K562 (cell line): ENCODE measurements around the gene SOX15. TPM values are rescaled to one million over a fixed set of nuclear protein-coding genes. Genes with fewer than 3 reads are reported as not detected.

ENCODE experiments used
- ERF ChIP-seq: fragments of 450-650 bp; formaldehyde crosslinking; IDR thresholded peaks from 2 replicates; pipeline ENCODE4 v1.4.0; 2020; ENCODE audit warnings: mild to moderate bottlenecking, mixed read lengths
- EZH2 ChIP-seq: IDR thresholded peaks from 2 replicates; pipeline ENCODE4 v1.6.1; 2012; ENCODE audit warnings: low read depth, mild to moderate bottlenecking, inconsistent platforms, low read length, borderline replicate concordance
- KAT7 ChIP-seq: sonication (generic); formaldehyde crosslinking; IDR thresholded peaks from 2 replicates; pipeline ENCODE4 v1.8.0; 2022; ENCODE audit warnings: missing genetic modification reagents, mild to moderate bottlenecking, borderline replicate concordance
- KAT8 ChIP-seq: fragments of 450-650 bp; IDR thresholded peaks from 2 replicates; pipeline ENCODE4 v1.6.1; 2016; ENCODE audit warnings: low read depth, mild to moderate bottlenecking
- LCOR ChIP-seq: sonication (generic); formaldehyde crosslinking; IDR thresholded peaks from 2 replicates; pipeline ENCODE4 v1.8.0; 2022; ENCODE audit warnings: mild to moderate bottlenecking, missing genetic modification reagents
- NR2C2 ChIP-seq, 2 experiments: fragments of 200-800 bp in 1 of 2; sonication (Bioruptor generic) in 1 of 2; sonication (generic) in 1 of 2; formaldehyde crosslinking in 1 of 2; IDR thresholded peaks; 2 replicates each; pipeline versions ENCODE4 v1.6.1 to v1.8.0; 2016 to 2022; ENCODE audit warnings: mild to moderate bottlenecking in 1 of 2, missing compliant biosample characterization in 1 of 2, missing genetic modification characterization in 1 of 2, missing genetic modification reagents in 1 of 2
- PHTF2 ChIP-seq: fragments of 250-450 bp; sonication (Bioruptor Pico); IDR thresholded peaks from 2 replicates; pipeline ENCODE4 v1.5.0; 2021; ENCODE audit warnings: mild to moderate bottlenecking
- RAD21 ChIP-seq, 2 experiments: fragments of 250-450 bp in 1 of 2; fragments of 450-650 bp in 1 of 2; sonication (Bioruptor Pico) in 1 of 2; formaldehyde crosslinking in 1 of 2; IDR thresholded peaks in 1 of 2; conservative IDR thresholded peaks in 1 of 2; 2 replicates each; pipeline versions ENCODE4 v1.4.0 to v1.8.0; 2020 to 2022; ENCODE audit warnings: mild to moderate bottlenecking in 2 of 2, moderate library complexity in 1 of 2
- SIX5 ChIP-seq, 2 experiments: IDR thresholded peaks; 2 replicates each; pipeline ENCODE4 v1.6.1; 2011; ENCODE audit warnings: low read length in 2 of 2, borderline replicate concordance in 1 of 2, low read depth in 1 of 2, mild to moderate bottlenecking in 1 of 2, moderate library complexity in 1 of 2; ENCODE audit not compliant: insufficient read depth in 1 of 2
- ZSCAN32 ChIP-seq: fragments of 450-650 bp; formaldehyde crosslinking; IDR thresholded peaks from 2 replicates; pipeline ENCODE4 v1.4.0; 2020; ENCODE audit warnings: mild to moderate bottlenecking, moderate library complexity
- polyA plus RNA-seq, 8 experiments: library from polyadenylated mRNA; depleted of rRNA in 4 of 8; stranded (reverse) in 5 of 8; unstranded in 3 of 8; fragments of >200 nt; fragmentation: Nextera tagmentation in 2 of 8; fragmentation: Illumina TruSeq in 1 of 8; extraction: Ambion mirVana in 2 of 8; extraction: Trizol in 1 of 8; gene quantifications; 2 replicates each; pipeline versions ENCODE4 v1.2.1 to v1.2.3, GENCODE V29; 2011 to 2014; ENCODE audit warnings: inconsistent platforms in 1 of 8, missing spikeins in 1 of 8
- total RNA-seq, 7 experiments: library from RNA; depleted of rRNA in 6 of 7; stranded (reverse); fragments of >200 nt in 6 of 7; fragmentation: Illumina TruSeq in 2 of 7; extraction: Trizol in 2 of 7; gene quantifications; 2 replicates each; pipeline versions ENCODE4 v1.2.1 to v1.2.3, GENCODE V29; 2011 to 2021; ENCODE audit warnings: low replicate concordance in 1 of 7
- TF ChIP-seq, protein P1 (sequence below): fragments of 200-600 bp; sonication (generic); IDR thresholded peaks from one replicate; pipeline ENCODE4 v1.6.1; 2012; ENCODE audit warnings: mild to moderate bottlenecking, low read depth, low read length, inconsistent platforms
- TF ChIP-seq, protein P2 (sequence below), 3 experiments: fragments of 200-800 bp in 1 of 3; sonication (Bioruptor generic) in 1 of 3; sonication (generic) in 1 of 3; formaldehyde crosslinking in 1 of 3; IDR thresholded peaks; 2 replicates each; pipeline versions ENCODE4 v1.6.1 to v1.8.0; 2016 to 2022; ENCODE audit warnings: mild to moderate bottlenecking in 2 of 3, missing compliant biosample characterization in 2 of 3, missing genetic modification characterization in 2 of 3, missing genetic modification reagents in 1 of 3

SOX15 gene
- total and polyA plus RNA-seq, 9 of the 15 experiments (the other 6 are each of a cell fraction or from before 2014, with no cell fraction given): 0.07 to 0.33 (median 0.19) TPM; not detected in 5

DNA sequence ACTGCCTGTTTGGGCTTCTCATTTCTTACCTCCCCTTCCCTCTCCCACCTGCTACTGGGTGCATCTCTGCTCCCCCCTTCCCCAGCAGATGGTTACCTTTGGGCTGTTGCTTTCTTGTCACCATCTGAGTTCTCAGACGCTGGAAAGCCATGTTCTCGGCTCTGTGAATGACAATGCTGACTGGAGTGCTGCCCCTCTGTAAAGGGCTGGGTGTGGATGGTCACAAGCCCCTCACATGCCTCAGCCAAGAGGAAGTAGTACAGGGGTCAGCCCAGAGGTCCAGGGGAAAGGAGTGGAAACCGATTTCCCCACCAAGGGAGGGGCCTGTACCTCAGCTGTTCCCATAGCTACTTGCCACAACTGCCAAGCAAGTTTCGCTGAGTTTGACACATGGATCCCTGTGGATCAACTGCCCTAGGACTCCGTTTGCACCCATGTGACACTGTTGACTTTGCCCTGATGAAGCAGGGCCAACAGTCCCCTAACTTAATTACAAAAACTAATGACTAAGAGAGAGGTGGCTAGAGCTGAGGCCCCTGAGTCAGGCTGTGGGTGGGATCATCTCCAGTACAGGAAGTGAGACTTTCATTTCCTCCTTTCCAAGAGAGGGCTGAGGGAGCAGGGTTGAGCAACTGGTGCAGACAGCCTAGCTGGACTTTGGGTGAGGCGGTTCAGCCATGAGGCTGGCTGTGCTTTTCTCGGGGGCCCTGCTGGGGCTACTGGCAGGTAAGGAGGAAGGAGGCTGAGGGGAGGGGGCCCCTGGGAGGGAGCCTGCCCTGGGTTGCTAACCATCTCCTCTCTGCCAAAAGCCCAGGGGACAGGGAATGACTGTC lies 10.7 kb downstream of the SOX15 start, which contains the start of gene CD68 (continued):
- TF ChIP-seq, protein P1, sequence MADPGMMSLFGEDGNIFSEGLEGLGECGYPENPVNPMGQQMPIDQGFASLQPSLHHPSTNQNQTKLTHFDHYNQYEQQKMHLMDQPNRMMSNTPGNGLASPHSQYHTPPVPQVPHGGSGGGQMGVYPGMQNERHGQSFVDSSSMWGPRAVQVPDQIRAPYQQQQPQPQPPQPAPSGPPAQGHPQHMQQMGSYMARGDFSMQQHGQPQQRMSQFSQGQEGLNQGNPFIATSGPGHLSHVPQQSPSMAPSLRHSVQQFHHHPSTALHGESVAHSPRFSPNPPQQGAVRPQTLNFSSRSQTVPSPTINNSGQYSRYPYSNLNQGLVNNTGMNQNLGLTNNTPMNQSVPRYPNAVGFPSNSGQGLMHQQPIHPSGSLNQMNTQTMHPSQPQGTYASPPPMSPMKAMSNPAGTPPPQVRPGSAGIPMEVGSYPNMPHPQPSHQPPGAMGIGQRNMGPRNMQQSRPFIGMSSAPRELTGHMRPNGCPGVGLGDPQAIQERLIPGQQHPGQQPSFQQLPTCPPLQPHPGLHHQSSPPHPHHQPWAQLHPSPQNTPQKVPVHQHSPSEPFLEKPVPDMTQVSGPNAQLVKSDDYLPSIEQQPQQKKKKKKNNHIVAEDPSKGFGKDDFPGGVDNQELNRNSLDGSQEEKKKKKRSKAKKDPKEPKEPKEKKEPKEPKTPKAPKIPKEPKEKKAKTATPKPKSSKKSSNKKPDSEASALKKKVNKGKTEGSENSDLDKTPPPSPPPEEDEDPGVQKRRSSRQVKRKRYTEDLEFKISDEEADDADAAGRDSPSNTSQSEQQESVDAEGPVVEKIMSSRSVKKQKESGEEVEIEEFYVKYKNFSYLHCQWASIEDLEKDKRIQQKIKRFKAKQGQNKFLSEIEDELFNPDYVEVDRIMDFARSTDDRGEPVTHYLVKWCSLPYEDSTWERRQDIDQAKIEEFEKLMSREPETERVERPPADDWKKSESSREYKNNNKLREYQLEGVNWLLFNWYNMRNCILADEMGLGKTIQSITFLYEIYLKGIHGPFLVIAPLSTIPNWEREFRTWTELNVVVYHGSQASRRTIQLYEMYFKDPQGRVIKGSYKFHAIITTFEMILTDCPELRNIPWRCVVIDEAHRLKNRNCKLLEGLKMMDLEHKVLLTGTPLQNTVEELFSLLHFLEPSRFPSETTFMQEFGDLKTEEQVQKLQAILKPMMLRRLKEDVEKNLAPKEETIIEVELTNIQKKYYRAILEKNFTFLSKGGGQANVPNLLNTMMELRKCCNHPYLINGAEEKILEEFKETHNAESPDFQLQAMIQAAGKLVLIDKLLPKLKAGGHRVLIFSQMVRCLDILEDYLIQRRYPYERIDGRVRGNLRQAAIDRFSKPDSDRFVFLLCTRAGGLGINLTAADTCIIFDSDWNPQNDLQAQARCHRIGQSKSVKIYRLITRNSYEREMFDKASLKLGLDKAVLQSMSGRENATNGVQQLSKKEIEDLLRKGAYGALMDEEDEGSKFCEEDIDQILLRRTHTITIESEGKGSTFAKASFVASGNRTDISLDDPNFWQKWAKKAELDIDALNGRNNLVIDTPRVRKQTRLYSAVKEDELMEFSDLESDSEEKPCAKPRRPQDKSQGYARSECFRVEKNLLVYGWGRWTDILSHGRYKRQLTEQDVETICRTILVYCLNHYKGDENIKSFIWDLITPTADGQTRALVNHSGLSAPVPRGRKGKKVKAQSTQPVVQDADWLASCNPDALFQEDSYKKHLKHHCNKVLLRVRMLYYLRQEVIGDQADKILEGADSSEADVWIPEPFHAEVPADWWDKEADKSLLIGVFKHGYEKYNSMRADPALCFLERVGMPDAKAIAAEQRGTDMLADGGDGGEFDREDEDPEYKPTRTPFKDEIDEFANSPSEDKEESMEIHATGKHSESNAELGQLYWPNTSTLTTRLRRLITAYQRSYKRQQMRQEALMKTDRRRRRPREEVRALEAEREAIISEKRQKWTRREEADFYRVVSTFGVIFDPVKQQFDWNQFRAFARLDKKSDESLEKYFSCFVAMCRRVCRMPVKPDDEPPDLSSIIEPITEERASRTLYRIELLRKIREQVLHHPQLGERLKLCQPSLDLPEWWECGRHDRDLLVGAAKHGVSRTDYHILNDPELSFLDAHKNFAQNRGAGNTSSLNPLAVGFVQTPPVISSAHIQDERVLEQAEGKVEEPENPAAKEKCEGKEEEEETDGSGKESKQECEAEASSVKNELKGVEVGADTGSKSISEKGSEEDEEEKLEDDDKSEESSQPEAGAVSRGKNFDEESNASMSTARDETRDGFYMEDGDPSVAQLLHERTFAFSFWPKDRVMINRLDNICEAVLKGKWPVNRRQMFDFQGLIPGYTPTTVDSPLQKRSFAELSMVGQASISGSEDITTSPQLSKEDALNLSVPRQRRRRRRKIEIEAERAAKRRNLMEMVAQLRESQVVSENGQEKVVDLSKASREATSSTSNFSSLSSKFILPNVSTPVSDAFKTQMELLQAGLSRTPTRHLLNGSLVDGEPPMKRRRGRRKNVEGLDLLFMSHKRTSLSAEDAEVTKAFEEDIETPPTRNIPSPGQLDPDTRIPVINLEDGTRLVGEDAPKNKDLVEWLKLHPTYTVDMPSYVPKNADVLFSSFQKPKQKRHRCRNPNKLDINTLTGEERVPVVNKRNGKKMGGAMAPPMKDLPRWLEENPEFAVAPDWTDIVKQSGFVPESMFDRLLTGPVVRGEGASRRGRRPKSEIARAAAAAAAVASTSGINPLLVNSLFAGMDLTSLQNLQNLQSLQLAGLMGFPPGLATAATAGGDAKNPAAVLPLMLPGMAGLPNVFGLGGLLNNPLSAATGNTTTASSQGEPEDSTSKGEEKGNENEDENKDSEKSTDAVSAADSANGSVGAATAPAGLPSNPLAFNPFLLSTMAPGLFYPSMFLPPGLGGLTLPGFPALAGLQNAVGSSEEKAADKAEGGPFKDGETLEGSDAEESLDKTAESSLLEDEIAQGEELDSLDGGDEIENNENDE: peak; percentile 48
- TF ChIP-seq KAT8 (no peak), ZSCAN32 (CRISPR knock-in tag) (peak; percentile 23; the same call in 1 of the 2 replicates), ERF (CRISPR knock-in tag) (peak; percentile 81; the same call in 1 of the 2 replicates), EZH2 (no peak), LCOR (peak; percentile 56; the same call in 1 of the 2 replicates), RAD21 (CRISPR knock-in tag; conservative IDR thresholded peaks at IDR 0.05 in 1 of 2, IDR thresholded peaks at IDR 0.05 in 1 of 2) (peak in 1 of 2 experiments; percentile 4; a peak in 1 of 4 replicates), KAT7 (CRISPR knock-in tag) (no peak), NR2C2 (CRISPR knock-in tag; IDR thresholded peaks at IDR 0.05) (no peak), NR2C2 (tag; IDR thresholded peaks at IDR 0.05) (0 out of 2 replicates have a peak, but pooled peaks have one; percentile 42), SIX5 (IDR thresholded peaks at IDR 0.05; ENCODE audit: borderline replicate concordance in 1 of 2, insufficient read depth in 1 of 2, low read depth in 1 of 2, low read length in 2 of 2) (no peak), PHTF2 (0 out of 2 replicates have a peak, but pooled peaks have one; percentile 21)
- TF ChIP-seq, protein P2, sequence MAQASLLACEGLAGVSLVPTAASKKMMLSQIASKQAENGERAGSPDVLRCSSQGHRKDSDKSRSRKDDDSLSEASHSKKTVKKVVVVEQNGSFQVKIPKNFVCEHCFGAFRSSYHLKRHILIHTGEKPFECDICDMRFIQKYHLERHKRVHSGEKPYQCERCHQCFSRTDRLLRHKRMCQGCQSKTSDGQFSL (CRISPR knock-in tag; IDR thresholded peaks at IDR 0.05): no peak
- TF ChIP-seq, protein P2 (tag; IDR thresholded peaks at IDR 0.05): no peak
